Keratinocyte (primary cell): ENCODE results near the gene KCNQ2.
"Not testable (repeated sequence)": the region's sequence is repeated elsewhere in the genome, so short reads cannot be mapped to it uniquely, and the experiment has no call there.

Experiments used
- EZH2 ChIP-seq: IDR thresholded peaks from one replicate; pipeline ENCODE4 v1.6.1; 2012; ENCODE audit warnings: inconsistent platforms, mild to moderate bottlenecking, low read length, moderate library complexity
- TF ChIP-seq, protein P1 (sequence below), 3 experiments: IDR thresholded peaks in 1 of 3; conservative IDR thresholded peaks in 1 of 3; optimal IDR thresholded peaks in 1 of 3; 2 replicates in 2 of 3; 3 replicates in 1 of 3; pipeline versions ENCODE3 to v1.5.1; 2011; ENCODE audit warnings: low read length in 3 of 3, mild to moderate bottlenecking in 3 of 3, moderate library complexity in 2 of 3, control low read depth in 1 of 3, inconsistent platforms in 1 of 3; ENCODE audit not compliant: insufficient read depth in 2 of 3; ENCODE audit errors: extremely low read depth in 1 of 3

DNA sequence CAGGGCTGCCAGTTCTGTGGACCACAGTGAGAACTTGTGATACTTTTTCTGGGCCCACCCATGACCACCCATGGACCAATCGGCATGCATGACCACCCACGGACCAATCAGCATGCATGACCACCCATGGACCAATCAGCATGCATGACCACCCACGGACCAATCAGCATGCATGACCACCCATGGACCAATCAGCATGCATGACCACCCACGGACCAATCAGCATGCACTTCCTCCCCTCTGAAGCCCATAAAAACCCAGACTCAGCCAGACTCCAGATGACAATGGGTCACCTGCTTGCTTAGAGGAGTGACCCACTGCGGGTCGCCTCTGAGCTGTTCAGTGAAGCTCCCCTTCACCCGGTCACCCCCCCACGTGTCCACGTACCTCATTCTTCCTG, 92.6 kb downstream of the KCNQ2 start:
- TF ChIP-seq, protein P1, sequence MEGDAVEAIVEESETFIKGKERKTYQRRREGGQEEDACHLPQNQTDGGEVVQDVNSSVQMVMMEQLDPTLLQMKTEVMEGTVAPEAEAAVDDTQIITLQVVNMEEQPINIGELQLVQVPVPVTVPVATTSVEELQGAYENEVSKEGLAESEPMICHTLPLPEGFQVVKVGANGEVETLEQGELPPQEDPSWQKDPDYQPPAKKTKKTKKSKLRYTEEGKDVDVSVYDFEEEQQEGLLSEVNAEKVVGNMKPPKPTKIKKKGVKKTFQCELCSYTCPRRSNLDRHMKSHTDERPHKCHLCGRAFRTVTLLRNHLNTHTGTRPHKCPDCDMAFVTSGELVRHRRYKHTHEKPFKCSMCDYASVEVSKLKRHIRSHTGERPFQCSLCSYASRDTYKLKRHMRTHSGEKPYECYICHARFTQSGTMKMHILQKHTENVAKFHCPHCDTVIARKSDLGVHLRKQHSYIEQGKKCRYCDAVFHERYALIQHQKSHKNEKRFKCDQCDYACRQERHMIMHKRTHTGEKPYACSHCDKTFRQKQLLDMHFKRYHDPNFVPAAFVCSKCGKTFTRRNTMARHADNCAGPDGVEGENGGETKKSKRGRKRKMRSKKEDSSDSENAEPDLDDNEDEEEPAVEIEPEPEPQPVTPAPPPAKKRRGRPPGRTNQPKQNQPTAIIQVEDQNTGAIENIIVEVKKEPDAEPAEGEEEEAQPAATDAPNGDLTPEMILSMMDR (optimal IDR thresholded peaks at IDR 0.05 in 1 of 3, IDR thresholded peaks at IDR 0.05 in 1 of 3, conservative IDR thresholded peaks at IDR 0.05 in 1 of 3; ENCODE audit: extremely low read depth in 1 of 3, insufficient read depth in 2 of 3, low read length in 3 of 3), result not testable (repeated sequence)
- TF ChIP-seq EZH2, result not testable (repeated sequence)
